Measurements from ENCODE around the gene IFT74. TPM values are rescaled to one million over a fixed set of nuclear protein-coding genes. Genes with fewer than 3 reads are reported as not detected.

IFT74 gene
- total RNA-seq, 2 experiments from 2014 or later = 3.4 to 10.2 TPM

GRCh38 chr9:26946753-26947727, 9.2 kb upstream of the IFT74 start, which contains the start of gene PLAA:
TSS of gene PLAA (minus strand) at chr9:26947242. CDS start at chr9:26947045, 197 bp downstream.
- peaks cover 20% of the 10 kb centered on the region for H3K36me3 ChIP-seq (ENCODE audit: insufficient read depth, low read length)
- no peak for TF ChIP-seq CTCF (conservative IDR thresholded peaks at IDR 0.05; ENCODE audit: low read length)
- no peak for TF ChIP-seq EZH2phosphoT487 (IDR thresholded peaks at IDR 0.05; ENCODE audit: borderline replicate concordance, low read depth, low read length)
- no TSS peak for BruUV-seq (replicated peaks)
- H3K9me3 ChIP-seq (ENCODE audit: low read length) = no peaks in the 10 kb centered on the region
- ChIA-PET CTCF (ENCODE audit: unreplicated experiment) (no interaction called here), POLR2A (interaction anchor here (0.6 to 1.9 kb wide), 9 partner anchors 8 to 1733 kb away, joined by 3 to 10 read pairs (median 3); partner anchors contain the start of genes CAAP1 and IFT74)
- H3K4me2 ChIP-seq (ENCODE audit: low read length) = peak within 1 kb of the TSS; percentile 89
- peaks cover 11% of the 10 kb centered on the region for H3K4me1 ChIP-seq (ENCODE audit: insufficient read depth, low read length, poor library complexity, severe bottlenecking)
- DNase-seq (ENCODE audit: low spot score) = peak; percentile 91
- H3K4me3 ChIP-seq (ENCODE audit: low read depth, low read length, poor library complexity, severe bottlenecking) = peak within 1 kb of the TSS; percentile 95
- no peaks in the 10 kb centered on the region for H3K9me2 ChIP-seq (ENCODE audit: insufficient read depth, low read length)
- peaks cover 50% of the 10 kb centered on the region for H3K79me2 ChIP-seq (ENCODE audit: insufficient read depth, low read depth, low read length)
- H3K27ac ChIP-seq (ENCODE audit: low read depth, low read length, poor library complexity, severe bottlenecking) = peak within 1 kb of the TSS; percentile 74
- intact Hi-C loops (cut with micrococcal nuclease; ENCODE audit: unreplicated experiment) = loop anchor here (1.0 to 2.0 kb wide), 2 partner anchors 55 to 626 kb away; partner anchors contain the start of genes C9orf72 and CAAP1
- H2AFZ ChIP-seq (ENCODE audit: low read length) = peak within 1 kb of the TSS; percentile 96
- no peaks in the 10 kb centered on the region; the same call in 1 of the 2 replicates for H4K20me1 ChIP-seq (ENCODE audit: insufficient read depth, low read length)

- Histone ChIP-seq H3K27ac (ENCODE audit: low read depth, low read length, poor library complexity, severe bottlenecking) (peak overlapping the region; percentile 74), H3K9me2 (ENCODE audit: insufficient read depth, low read length) (no peaks in the 10 kb centered on the region), H3K4me2 (ENCODE audit: low read length) (peak overlapping the region; percentile 89), H4K20me1 (ENCODE audit: insufficient read depth, low read length) (no peaks in the 10 kb centered on the region; the same call in 1 of the 2 replicates), H3K79me2 (ENCODE audit: insufficient read depth, low read depth, low read length) (peaks cover 43% of the 10 kb centered on the region), H3K9me3 (ENCODE audit: low read length) (no peaks in the 10 kb centered on the region), H3K4me3 (ENCODE audit: low read depth, low read length, poor library complexity, severe bottlenecking) (peak overlapping the region; percentile 95), H3K36me3 (ENCODE audit: insufficient read depth, low read length) (peaks cover 18% of the 10 kb centered on the region), H2AFZ (ENCODE audit: low read length) (peak overlapping the region; percentile 96), H3K4me1 (ENCODE audit: insufficient read depth, low read length, poor library complexity, severe bottlenecking) (peaks cover 11% of the 10 kb centered on the region)
- ChIA-PET POLR2A (interaction anchor here (0.6 to 1.9 kb wide), 13 partner anchors 8 to 1993 kb away, joined by 3 to 11 read pairs (median 5); partner anchors contain the start of genes CAAP1 and IFT74), CTCF (ENCODE audit: unreplicated experiment) (no interaction called here)
- BruUV-seq (replicated peaks) = TSS peak; percentile 96
- peak; percentile 13 for DNase-seq (ENCODE audit: low spot score)
- no peak for TF ChIP-seq EZH2phosphoT487 (IDR thresholded peaks at IDR 0.05; ENCODE audit: borderline replicate concordance, low read depth, low read length)
- no peak for TF ChIP-seq CTCF (conservative IDR thresholded peaks at IDR 0.05; ENCODE audit: low read length)
- intact Hi-C loops (cut with micrococcal nuclease; ENCODE audit: unreplicated experiment) = loop anchor here (1.0 to 2.0 kb wide), 2 partner anchors 55 to 625 kb away; partner anchors contain the start of genes C9orf72 and CAAP1
These were observed 8.5 kb upstream of the IFT74 start for GRCh38 chr9:26947736-26948135.

All from OCI-LY7 (cell line).